ENCODE results near the gene EPB41L4A. TPM values are rescaled to one million over a fixed set of nuclear protein-coding genes. Genes with fewer than 3 reads are reported as not detected.

The EPB41L4A gene
- total RNA-seq, 3 donors from 2014 or later: 11.8 to 18.2 (median 13.2) TPM

- intact Hi-C loops (cut with DNase I, micrococcal nuclease): no loop called here
- H3K36me3 ChIP-seq (ENCODE audit: low read depth): no peaks in the 10 kb centered on the region
- DNase-seq: no peak
- no peaks in the 10 kb centered on the region for H3K4me1 ChIP-seq (ENCODE audit: low read depth)
- no peaks in the 10 kb centered on the region for H3K9me3 ChIP-seq
- TF ChIP-seq CTCF (IDR thresholded peaks at IDR 0.05): no peak
- no peak for ATAC-seq
- no peak overlapping the region for H3K4me3 ChIP-seq
Observed at GRCh38 chr5:112316006-112316405, 103.1 kb downstream of the EPB41L4A start.

GRCh38 chr5:112312295-112313275, 106.5 kb downstream of the EPB41L4A start:
- ATAC-seq (peak; percentile 79), DNase-seq (peak in 1 of 3 donors; percentile 69)
- Histone ChIP-seq H3K9me3 (no peaks in the 10 kb centered on the region), H3K4me1 (ENCODE audit: low read depth) (no peaks in the 10 kb centered on the region), H3K4me3 (no peak overlapping the region), H3K36me3 (ENCODE audit: low read depth) (no peaks in the 10 kb centered on the region)
- intact Hi-C loops (cut with DNase I, micrococcal nuclease): no loop called here
- no peak for TF ChIP-seq CTCF (IDR thresholded peaks at IDR 0.05)

GRCh38 chr5:112310746-112311145, 108.3 kb downstream of the EPB41L4A start:
- Histone ChIP-seq H3K4me3 (no peak overlapping the region), H3K9me3 (no peaks in the 10 kb centered on the region), H3K36me3 (ENCODE audit: low read depth) (no peaks in the 10 kb centered on the region), H3K4me1 (ENCODE audit: low read depth) (no peaks in the 10 kb centered on the region)
- intact Hi-C loops (cut with DNase I, micrococcal nuclease): no loop called here
- TF ChIP-seq CTCF (IDR thresholded peaks at IDR 0.05): no peak
- ATAC-seq (no peak), DNase-seq (no peak)

GRCh38 chr5:112308608-112309007, 110.5 kb downstream of the EPB41L4A start:
- no peaks in the 10 kb centered on the region for H3K4me1 ChIP-seq (ENCODE audit: low read depth)
- DNase-seq: no peak
- H3K36me3 ChIP-seq (ENCODE audit: low read depth): no peaks in the 10 kb centered on the region
- no peak overlapping the region for H3K4me3 ChIP-seq
- intact Hi-C loops (cut with DNase I, micrococcal nuclease): no loop called here
- no peak for TF ChIP-seq CTCF (IDR thresholded peaks at IDR 0.05)
- H3K9me3 ChIP-seq: no peaks in the 10 kb centered on the region
- no peak for ATAC-seq

GRCh38 chr5:112306956-112307355, 112.1 kb downstream of the EPB41L4A start:
- no peak for ATAC-seq
- no peak for DNase-seq
- no peaks in the 10 kb centered on the region for H3K36me3 ChIP-seq (ENCODE audit: low read depth)
- TF ChIP-seq CTCF (IDR thresholded peaks at IDR 0.05): no peak
- no peaks in the 10 kb centered on the region for H3K9me3 ChIP-seq
- intact Hi-C loops (cut with DNase I, micrococcal nuclease): no loop called here
- H3K4me1 ChIP-seq (ENCODE audit: low read depth): no peaks in the 10 kb centered on the region
- H3K4me3 ChIP-seq: no peak overlapping the region
